Liver (tissue), 9 donors: ENCODE results near the gene MAGEA4. TPM values are rescaled to one million over a fixed set of nuclear protein-coding genes. Genes with fewer than 3 reads are reported as not detected.
"Not testable (repeated sequence)": the region's sequence is repeated elsewhere in the genome, so short reads cannot be mapped to it uniquely, and the experiment has no call there.

Experiments used
- DNase-seq: peaks from one replicate; pipeline ENCODE4 v3.0.0-alpha.2; 2017; ENCODE audit warnings: low spot score
- H3K27ac ChIP-seq, 2 donors: one replicate each; pipeline ENCODE4 v1.7.0; 2013; ENCODE audit warnings: inconsistent platforms in 2 of 2, low read length in 2 of 2, control low read depth in 1 of 2, low read depth in 1 of 2, mild to moderate bottlenecking in 1 of 2
- H3K27me3 ChIP-seq, 4 donors: one replicate each; pipeline versions ENCODE4 v1.6.1 to v1.7.0; 2013; ENCODE audit warnings: low read length in 3 of 4, inconsistent platforms in 1 of 4, mild to moderate bottlenecking in 1 of 4, moderate library complexity in 1 of 4; ENCODE audit not compliant: control insufficient read depth in 4 of 4, insufficient read depth in 4 of 4
- H3K36me3 ChIP-seq, 4 donors: one replicate each; pipeline versions ENCODE4 v1.6.1 to v1.7.0; 2013; ENCODE audit warnings: low read length in 3 of 4, mild to moderate bottlenecking in 3 of 4, low read depth in 1 of 4, moderate library complexity in 1 of 4; ENCODE audit not compliant: control insufficient read depth in 4 of 4, insufficient read depth in 3 of 4
- H3K4me1 ChIP-seq, 4 donors: one replicate each; pipeline versions ENCODE4 v1.6.1 to v1.7.0; 2013; ENCODE audit warnings: low read length in 3 of 4, mild to moderate bottlenecking in 3 of 4, moderate library complexity in 1 of 4; ENCODE audit not compliant: control insufficient read depth in 4 of 4, insufficient read depth in 4 of 4
- H3K4me3 ChIP-seq, 3 donors: one replicate each; pipeline versions ENCODE4 v1.6.1 to v1.7.0; 2013; ENCODE audit warnings: low read length in 3 of 3, control low read depth in 1 of 3, low read depth in 1 of 3, mild to moderate bottlenecking in 1 of 3
- H3K9ac ChIP-seq, 2 donors: one replicate each; pipeline ENCODE4 v1.7.0; 2013; ENCODE audit warnings: low read length in 2 of 2, mild to moderate bottlenecking in 2 of 2, moderate library complexity in 2 of 2, control low read depth in 1 of 2, low read depth in 1 of 2
- H3K9me3 ChIP-seq, 4 donors: one replicate each; pipeline versions ENCODE4 v1.6.1 to v1.7.0; 2013; ENCODE audit warnings: low read length in 3 of 4; ENCODE audit not compliant: control insufficient read depth in 4 of 4
- ATF3 ChIP-seq: IDR thresholded peaks from 2 replicates; pipeline ENCODE4 v1.6.1; 2016; ENCODE audit warnings: antibody characterized with exemption
- FOXA1 ChIP-seq: IDR thresholded peaks from 2 replicates; pipeline ENCODE4 v1.6.1; 2016; ENCODE audit warnings: antibody characterized with exemption
- FOXA2 ChIP-seq: IDR thresholded peaks from 2 replicates; pipeline ENCODE4 v1.6.1; 2016; ENCODE audit warnings: antibody characterized with exemption
- GABPA ChIP-seq, 2 donors: IDR thresholded peaks in 1 of 2; conservative IDR thresholded peaks in 1 of 2; 2 replicates each; pipeline ENCODE4 v1.6.1; 2016; ENCODE audit warnings: antibody characterized with exemption in 2 of 2, mild to moderate bottlenecking in 1 of 2, moderate library complexity in 1 of 2
- HNF4A ChIP-seq, 2 donors: conservative IDR thresholded peaks; 2 replicates each; pipeline ENCODE4 v1.6.1; 2016; ENCODE audit warnings: antibody characterized with exemption in 2 of 2, mild to moderate bottlenecking in 2 of 2
- HNF4G ChIP-seq: IDR thresholded peaks from 2 replicates; pipeline ENCODE4 v1.6.1; 2016; ENCODE audit warnings: antibody characterized with exemption
- JUND ChIP-seq, 2 donors: IDR thresholded peaks; 2 replicates each; pipeline ENCODE4 v1.6.1; 2016; ENCODE audit warnings: antibody characterized with exemption in 2 of 2
- NR2F2 ChIP-seq: IDR thresholded peaks from 2 replicates; pipeline ENCODE4 v1.6.1; 2016; ENCODE audit warnings: antibody characterized with exemption
- RAD21 ChIP-seq, 2 donors: IDR thresholded peaks; 2 replicates each; pipeline ENCODE4 v1.6.1; 2016; ENCODE audit warnings: antibody characterized with exemption in 2 of 2, mild to moderate bottlenecking in 2 of 2
- RXRA ChIP-seq, 2 donors: IDR thresholded peaks; 2 replicates each; pipeline ENCODE4 v1.6.1; 2017 to 2018; ENCODE audit warnings: antibody characterized with exemption in 2 of 2, mild to moderate bottlenecking in 1 of 2
- SP1 ChIP-seq: IDR thresholded peaks from 2 replicates; pipeline ENCODE4 v1.6.1; 2018; ENCODE audit warnings: antibody characterized with exemption, mild to moderate bottlenecking
- TAF1 ChIP-seq: conservative IDR thresholded peaks from 2 replicates; pipeline ENCODE4 v1.6.1; 2016; ENCODE audit warnings: antibody characterized with exemption, mild to moderate bottlenecking
- ZBTB33 ChIP-seq: IDR thresholded peaks from 2 replicates; pipeline ENCODE4 v1.6.1; 2016; ENCODE audit warnings: antibody characterized with exemption
- WGBS: extraction: QIAGEN DNeasy Blood & Tissue Kit; methylation state at CpG from one replicate; pipeline ENCODE4 v1.1.7; 2013; 5-methylcytosine and 5-hydroxymethylcytosine counted together
- polyA plus RNA-seq, 2 donors: library from polyadenylated mRNA; stranded (reverse) in 1 of 2; unstranded in 1 of 2; fragments of 200-250 nt in 1 of 2; fragments of >200 nt in 1 of 2; fragmentation: Nextera tagmentation in 1 of 2; extraction: Ambion mirVana in 1 of 2; gene quantifications; one replicate each; pipeline versions ENCODE4 v1.2.1 to v1.2.3, GENCODE V29; 2013 to 2015
- total RNA-seq, 2 donors: library from RNA; depleted of rRNA; stranded (reverse); fragments of >200 nt; gene quantifications; one replicate each; pipeline ENCODE4 v1.2.3, GENCODE V29; 2014
- donor health status: healthy.
- donor health status: healthy.
- donor health status: healthy.
- donor health status: healthy.
- donor health status: healthy.

Gene MAGEA4
- total and polyA plus RNA-seq, 4 donors = not detected

- Histone ChIP-seq H3K4me1 (no peaks in the 10 kb centered on the region), H3K27me3 (no peaks in the 10 kb centered on the region), H3K4me3 (no peak overlapping the region), H3K9me3 (no peaks in the 10 kb centered on the region), H3K27ac (no peak overlapping the region), H3K36me3 (no peaks in the 10 kb centered on the region), H3K9ac (no peak overlapping the region)
- DNase-seq = no peak
- TF ChIP-seq RXRA (IDR thresholded peaks at IDR 0.05) (no peak), HNF4G (no peak), NR2F2 (no peak), FOXA1 (no peak), ZBTB33 (no peak), RAD21 (IDR thresholded peaks at IDR 0.05) (no peak), GABPA (IDR thresholded peaks at IDR 0.05 in 1 of 2, conservative IDR thresholded peaks at IDR 0.05 in 1 of 2) (no peak), JUND (IDR thresholded peaks at IDR 0.05) (no peak), ATF3 (no peak), FOXA2 (no peak), SP1 (no peak), HNF4A (conservative IDR thresholded peaks at IDR 0.05) (no peak)
- WGBS = 81% methylated on average over 11 of the region's 11 CpGs
Measured at GRCh38 chrX:151912221-151912620, 468 bp upstream of the MAGEA4 start.

GRCh38 chrX:151918736-151919135 is 6.0 kb downstream of the MAGEA4 start:
- not testable (repeated sequence) for H3K4me1 ChIP-seq, DNase-seq, H3K27me3 ChIP-seq, H3K9ac ChIP-seq, H3K9me3 ChIP-seq, H3K27ac ChIP-seq, H3K4me3 ChIP-seq, H3K36me3 ChIP-seq
- 94% methylated on average over 18 of the region's 18 CpGs for WGBS

GRCh38 chrX:151919610-151920009 is 6.9 kb downstream of the MAGEA4 start:
- Histone ChIP-seq H3K27ac (no peak overlapping the region), H3K9ac (no peak overlapping the region), H3K4me1 (no peaks in the 10 kb centered on the region), H3K4me3 (no peak overlapping the region), H3K27me3 (no peaks in the 10 kb centered on the region), H3K36me3 (no peaks in the 10 kb centered on the region), H3K9me3 (no peaks in the 10 kb centered on the region)
- no peak for TF ChIP-seq GABPA (IDR thresholded peaks at IDR 0.05 in 1 of 2, conservative IDR thresholded peaks at IDR 0.05 in 1 of 2)
- TF ChIP-seq SP1 = no peak
- no peak for TF ChIP-seq HNF4A (conservative IDR thresholded peaks at IDR 0.05)
- no peak for TF ChIP-seq ATF3
- TF ChIP-seq JUND (IDR thresholded peaks at IDR 0.05) = no peak
- no peak for TF ChIP-seq TAF1
- no peak for TF ChIP-seq FOXA2
- 89% methylated on average over 11 of the region's 11 CpGs for WGBS
- no peak for DNase-seq
